Posterior vena cava (tissue), 2 donors: ENCODE measurements around the gene TMPRSS4. TPM values are rescaled to one million over a fixed set of nuclear protein-coding genes. Genes with fewer than 3 reads are reported as not detected.

ENCODE experiments used
- DNase-seq: peaks from one replicate; pipeline ENCODE4 v3.0.0-alpha.2; 2020; ENCODE audit warnings: low spot score
- intact Hi-C, 2 donors: fragments of 100-400 bp; cut with DNase I; formaldehyde crosslinking; loops; one replicate each; pipeline versions ENCODE4 v1.14.1 to v1.14.2; 2022 to 2023
- total RNA-seq, 2 donors: library from RNA; stranded (reverse); fragmentation: NEBNext Ultra II Directional; extraction: Animal tissue kit (Norgen Biotek cat#: 25700); gene quantifications; one replicate each; pipeline ENCODE4 v1.2.1, GENCODE V29; 2021
- donor health status: DM: yes; HTN: yes; CAD: no.
- donor health status: DM: yes; HTN: yes; CAD: no.

TMPRSS4 gene
- total RNA-seq, 2 donors from 2014 or later: not detected

DNA sequence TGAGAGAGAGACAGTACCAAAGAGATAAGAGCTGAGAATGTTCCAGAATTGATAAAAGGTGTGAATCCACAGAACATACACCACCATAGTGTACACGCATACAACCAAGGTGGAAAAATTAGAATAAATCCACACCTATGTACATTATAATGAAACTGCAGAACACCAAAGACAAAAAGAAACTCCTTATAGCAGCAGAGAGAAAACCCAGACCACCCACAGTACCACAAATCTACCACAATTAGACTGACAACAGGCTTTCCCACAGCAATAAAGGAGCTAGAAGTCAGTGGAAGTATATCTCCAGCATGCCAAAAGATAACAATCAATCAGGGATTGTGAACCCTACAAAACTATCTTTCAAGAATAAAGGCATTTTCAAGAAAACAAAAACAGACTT, 43.9 kb downstream of the TMPRSS4 start:
- DNase-seq: no peak
- intact Hi-C loops: no loop called here

DNA sequence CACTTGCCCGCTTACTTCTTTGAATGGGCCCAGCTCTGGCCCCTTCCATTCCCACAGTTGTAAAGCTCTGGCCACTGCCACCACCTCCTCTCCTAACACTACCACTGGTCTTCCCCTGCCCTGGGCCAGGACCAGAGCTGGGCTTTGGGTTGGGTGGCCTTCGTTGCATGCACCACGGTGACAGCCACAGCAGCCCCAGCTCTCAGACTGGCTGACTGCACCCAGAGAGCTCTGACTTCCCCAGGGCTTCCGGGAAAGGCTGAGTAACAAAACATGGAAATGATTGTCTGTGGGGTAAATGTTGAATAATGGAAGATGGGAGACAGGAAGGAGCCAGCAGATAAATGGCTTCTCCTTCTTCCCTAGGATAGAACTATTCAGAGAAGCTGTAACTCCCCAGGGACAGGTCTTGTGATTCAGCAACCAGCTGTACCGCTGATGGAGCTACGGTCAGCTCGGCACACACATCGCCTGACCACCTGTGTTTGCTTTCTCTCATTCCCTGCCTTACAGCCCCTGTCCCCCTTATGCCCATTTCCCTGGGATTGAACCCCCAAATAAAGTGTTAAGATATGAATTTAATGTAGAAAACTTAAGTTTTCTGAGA, 48.2 kb downstream of the TMPRSS4 start:
- no peak for DNase-seq
- intact Hi-C loops: no loop called here

DNA sequence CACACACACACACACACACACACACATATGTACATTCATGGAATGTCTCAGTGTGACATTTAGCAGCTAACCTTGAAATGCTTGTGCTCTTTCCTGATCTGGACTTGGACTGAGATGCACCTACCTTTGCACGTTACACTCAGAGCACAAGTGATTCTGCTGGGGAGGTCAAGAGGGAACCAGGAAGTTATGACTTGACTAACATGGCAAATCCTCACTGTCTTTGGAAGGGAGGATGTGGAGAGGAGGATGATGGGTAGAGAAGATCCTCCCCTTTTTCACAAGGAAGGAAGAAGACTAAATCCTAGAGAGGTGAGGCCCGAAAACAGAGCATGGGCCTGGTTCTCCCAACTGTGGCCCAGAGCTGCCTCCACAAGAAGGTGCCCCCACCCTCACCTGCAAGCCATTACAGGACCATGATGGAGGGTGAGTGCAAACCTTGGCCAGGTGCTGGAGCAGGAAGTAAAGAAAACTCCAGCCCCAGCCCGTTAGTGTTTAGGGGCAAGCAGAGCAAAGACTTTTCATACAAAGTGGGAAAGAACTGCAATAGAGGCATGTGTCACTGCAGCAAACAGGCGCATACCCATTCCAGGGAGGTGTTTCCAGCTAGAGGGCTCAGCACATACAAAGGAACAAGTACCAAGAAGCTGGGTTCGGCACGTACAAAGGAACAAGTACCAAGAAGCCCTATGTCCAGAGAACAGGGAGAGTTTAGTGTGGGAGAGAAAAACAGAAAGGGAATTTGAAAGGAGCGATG, 49.4 kb downstream of the TMPRSS4 start:
- intact Hi-C loops: no loop called here
- no peak for DNase-seq

GRCh38 chr11:118128310-118128709, 51.4 kb downstream of the TMPRSS4 start:
- DNase-seq: no peak
- intact Hi-C loops: no loop called here

DNA sequence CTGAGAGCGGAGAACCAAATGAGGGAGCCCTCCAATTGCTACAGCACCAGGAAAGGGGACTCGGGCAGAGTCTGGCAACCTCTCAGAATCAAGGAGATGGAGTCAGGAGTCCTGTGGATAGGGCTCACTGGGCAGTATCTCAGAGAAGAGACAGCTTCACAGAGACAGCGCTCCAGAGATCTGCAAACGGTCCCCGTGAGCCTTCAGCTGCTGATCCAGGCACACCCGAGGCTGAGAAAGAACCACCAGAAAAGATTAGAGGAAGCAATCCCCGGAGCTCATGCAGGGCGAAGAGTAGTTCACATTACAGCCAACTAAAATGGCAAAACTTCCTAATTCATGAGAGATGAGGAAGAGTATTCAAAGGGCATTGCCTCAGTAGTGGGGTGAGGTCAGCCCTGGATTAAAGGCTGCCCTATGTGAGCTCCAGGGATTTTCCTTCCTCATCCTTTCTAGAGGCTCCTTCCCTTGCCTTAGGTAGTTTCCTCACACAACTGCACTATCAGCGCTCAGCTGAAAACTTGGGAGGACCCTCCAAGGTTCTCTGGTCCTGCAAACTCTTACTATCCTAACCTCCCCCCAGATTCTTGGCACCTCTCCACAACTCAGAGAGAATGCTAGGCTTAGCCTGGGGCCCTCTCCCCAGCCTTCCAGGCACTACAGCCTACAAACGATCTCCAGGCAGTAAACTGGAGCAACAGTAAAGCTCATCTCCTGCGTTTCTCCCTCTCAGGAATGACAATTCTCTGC, 52.0 kb downstream of the TMPRSS4 start:
- no peak for DNase-seq
- intact Hi-C loops: no loop called here

- intact Hi-C loops: no loop called here
- no peak for DNase-seq
Observed at GRCh38 chr11:118129471-118130172, 52.7 kb downstream of the TMPRSS4 start.

- DNase-seq: peak; percentile 62
- intact Hi-C loops: no loop called here
Observed at GRCh38 chr11:118132385-118133151, 55.7 kb downstream of the TMPRSS4 start.

- peak; percentile 53 for DNase-seq
- intact Hi-C loops: no loop called here
Observed at GRCh38 chr11:118133816-118134215, 56.9 kb downstream of the TMPRSS4 start.

- intact Hi-C loops: no loop called here
- DNase-seq: peak; percentile 57
Observed at GRCh38 chr11:118135051-118135795, 58.3 kb downstream of the TMPRSS4 start.

- no peak for DNase-seq
- intact Hi-C loops: no loop called here
Observed at GRCh38 chr11:118135796-118136165, 58.9 kb downstream of the TMPRSS4 start.

DNA sequence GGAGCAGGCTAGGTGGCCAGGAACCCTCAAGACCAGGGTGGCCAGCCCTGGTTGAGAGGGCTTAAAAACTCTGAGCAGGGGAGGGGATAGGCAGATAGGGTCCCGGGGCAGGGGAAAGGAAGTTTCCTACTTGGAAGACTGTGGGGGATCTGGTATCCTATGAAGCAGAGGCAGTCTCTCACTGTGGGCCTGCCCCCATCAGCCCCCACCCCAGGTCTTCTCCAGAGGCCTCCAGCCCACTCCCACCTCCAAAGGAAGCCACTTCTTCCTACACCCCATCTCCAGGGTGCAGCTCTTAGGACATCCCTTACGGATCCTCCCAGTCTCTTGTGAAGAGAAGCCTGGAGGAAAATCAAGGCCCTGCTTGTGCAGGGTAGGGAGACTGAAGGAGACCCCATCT, 59.5 kb downstream of the TMPRSS4 start:
- DNase-seq: peak; percentile 64
- intact Hi-C loops: no loop called here

GRCh38 chr11:118136801-118137200, 59.9 kb downstream of the TMPRSS4 start:
- peak; percentile 74 for DNase-seq
- intact Hi-C loops: no loop called here

DNA sequence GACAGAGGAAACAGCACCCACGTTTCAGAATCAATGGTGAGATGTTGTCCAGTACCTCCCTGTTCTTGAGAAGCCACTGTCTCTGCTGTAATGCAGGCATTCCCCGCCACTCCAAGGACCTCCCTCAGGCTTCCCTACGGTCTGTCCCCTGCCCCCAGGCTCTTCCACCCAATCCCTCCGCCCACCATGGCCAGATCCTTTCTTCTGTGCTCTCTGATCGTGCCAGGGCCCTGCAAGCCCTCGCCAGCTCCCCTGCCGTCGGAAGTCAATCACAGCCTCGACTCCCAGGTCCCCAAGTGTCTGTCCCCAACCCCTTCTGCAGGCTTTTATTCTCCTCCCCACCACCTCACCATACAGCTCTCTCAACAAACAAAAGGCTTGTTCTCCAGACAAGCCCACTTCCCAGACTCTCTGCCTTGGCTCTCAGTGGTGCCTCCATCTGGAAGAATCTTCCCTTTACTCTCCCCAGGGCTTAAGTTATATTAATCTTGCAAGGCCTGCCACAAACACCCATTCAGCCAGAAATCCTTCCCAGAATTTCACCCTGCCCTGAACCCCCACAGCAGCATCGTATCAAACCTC, 62.1 kb downstream of the TMPRSS4 start:
- intact Hi-C loops: no loop called here
- peak; percentile 71 for DNase-seq

GRCh38 chr11:118139578-118139977, 62.7 kb downstream of the TMPRSS4 start:
- DNase-seq: no peak
- intact Hi-C loops: no loop called here

DNA sequence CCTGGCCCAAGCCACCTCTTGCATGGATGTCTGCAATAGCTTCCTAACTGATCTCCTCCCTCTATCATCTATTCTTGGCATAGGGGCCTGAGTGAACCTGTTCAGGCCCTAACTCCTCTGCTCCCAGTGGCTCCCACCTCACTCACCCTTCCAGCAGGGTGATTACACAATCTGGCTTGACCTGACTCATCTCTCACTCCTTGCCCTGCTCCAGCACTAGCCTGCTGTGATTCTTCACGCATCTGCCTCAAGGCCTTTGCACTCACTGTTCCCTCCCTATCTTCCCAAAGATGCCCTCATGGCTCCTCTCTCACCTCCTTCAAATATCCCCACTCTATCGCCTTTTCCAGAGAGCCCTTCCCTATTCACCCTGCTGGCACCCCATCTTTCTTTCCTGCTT, 65.2 kb downstream of the TMPRSS4 start:
- peak; percentile 4 for DNase-seq
- intact Hi-C loops: loop anchor here (10.0 kb wide), 1 partner anchor 213 kb away; the partner anchor contains the start of gene UBE4A (in 2 of the 2)

DNA sequence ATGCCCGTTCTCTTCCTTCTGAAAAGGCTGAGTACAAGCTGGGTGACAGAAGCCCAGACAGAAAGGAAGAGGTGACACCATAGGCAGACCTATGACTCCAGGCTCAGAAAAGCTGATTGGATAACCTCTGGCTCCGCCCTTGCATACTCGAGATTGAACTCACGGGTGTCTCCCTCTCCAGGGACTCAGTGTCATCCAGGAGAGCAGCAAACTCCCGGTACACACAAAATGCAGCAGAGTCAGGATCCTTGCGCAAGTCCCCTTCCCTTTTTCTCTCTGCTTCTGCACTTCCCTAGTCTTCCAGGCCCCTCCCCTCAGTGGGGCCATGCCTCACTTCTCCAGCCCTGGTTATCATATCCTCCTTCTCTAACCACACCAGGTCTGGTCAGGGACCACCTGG, 65.9 kb downstream of the TMPRSS4 start:
- peak; percentile 82 for DNase-seq
- intact Hi-C loops: loop anchor here (10.0 kb wide), 1 partner anchor 212 kb away; the partner anchor contains the start of gene UBE4A (in 2 of the 2)

DNA sequence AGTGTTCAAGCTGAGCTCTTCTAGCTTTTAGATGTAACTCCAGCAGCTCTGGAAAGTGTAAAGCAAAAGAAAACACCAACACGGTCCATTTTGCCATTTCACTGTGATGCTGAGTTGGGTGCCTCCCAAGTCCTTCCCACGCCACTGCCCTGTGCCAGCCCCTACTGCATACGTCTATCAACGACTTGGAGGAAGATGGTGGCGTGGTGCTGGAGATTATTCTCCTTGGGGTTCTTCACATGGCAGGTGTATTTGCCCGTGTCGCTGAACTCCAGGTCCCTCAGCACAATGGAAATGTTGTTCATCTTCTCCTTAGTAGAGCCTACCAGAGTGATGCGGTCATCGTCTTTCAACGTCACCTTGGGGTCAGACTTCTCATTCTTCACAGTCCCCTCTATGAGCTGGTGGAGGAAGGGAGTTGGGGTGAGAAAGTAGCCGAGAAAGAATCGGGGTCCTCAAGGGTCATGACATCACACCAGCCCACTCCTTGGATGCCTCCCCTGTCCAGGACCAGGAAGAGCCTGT, 66.8 kb downstream of the TMPRSS4 start:
- intact Hi-C loops: loop anchor here (2.0 to 10.0 kb wide), 2 partner anchors 27 to 211 kb away; partner anchors contain the start of gene UBE4A (in 2 of the 2)
- DNase-seq: peak; percentile 14
